Measurements from ENCODE around the gene DOK6. TPM values are rescaled to one million over a fixed set of nuclear protein-coding genes. Genes with fewer than 3 reads are reported as not detected.
"Not testable (repeated sequence)": the region's sequence is repeated elsewhere in the genome, so short reads cannot be mapped to it uniquely, and the experiment has no call there.

Gene DOK6
- total and polyA plus RNA-seq, 2 donors: 9.0 to 22.6 TPM

GRCh38 chr18:69864802-69865201, 464.1 kb downstream of the DOK6 start:
- H3K27ac ChIP-seq (ENCODE audit: low read depth); H3K4me3 ChIP-seq (ENCODE audit: low read depth, low read length); H3K36me3 ChIP-seq (ENCODE audit: insufficient read depth); DNase-seq (ENCODE audit: extremely low spot score); H3K4me1 ChIP-seq (ENCODE audit: insufficient read depth): not testable (repeated sequence)
- WGBS: 94% methylated on average over 6 of the region's 6 CpGs

DNA sequence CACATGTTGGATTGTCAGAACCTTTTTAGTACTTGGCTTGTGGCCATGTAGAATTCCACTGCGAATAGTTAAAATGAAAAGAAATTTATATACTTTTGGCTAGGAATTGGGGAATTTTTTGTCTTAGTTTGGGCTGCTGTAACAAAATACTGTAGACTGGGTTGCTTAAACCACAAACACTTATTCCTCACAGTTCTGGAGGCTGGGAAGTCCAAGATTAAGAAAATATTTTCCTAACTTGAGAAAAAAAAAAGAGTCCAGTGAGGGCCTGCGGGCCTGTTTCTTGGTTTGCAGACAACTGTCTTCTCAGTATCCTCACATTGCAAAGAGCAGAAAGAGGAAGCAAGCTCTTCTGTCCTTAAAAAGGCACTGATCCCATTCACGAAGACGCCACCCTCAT, 465.1 kb downstream of the DOK6 start:
- no peak overlapping the region for H3K4me3 ChIP-seq (ENCODE audit: low read depth, low read length)
- no peak overlapping the region for H3K27ac ChIP-seq (ENCODE audit: low read depth)
- no peak for DNase-seq (ENCODE audit: extremely low spot score)
- H3K36me3 ChIP-seq (ENCODE audit: insufficient read depth): no peaks in the 10 kb centered on the region
- 44% methylated on average over 4 of the region's 4 CpGs for WGBS
- H3K4me1 ChIP-seq (ENCODE audit: insufficient read depth): no peaks in the 10 kb centered on the region

DNA sequence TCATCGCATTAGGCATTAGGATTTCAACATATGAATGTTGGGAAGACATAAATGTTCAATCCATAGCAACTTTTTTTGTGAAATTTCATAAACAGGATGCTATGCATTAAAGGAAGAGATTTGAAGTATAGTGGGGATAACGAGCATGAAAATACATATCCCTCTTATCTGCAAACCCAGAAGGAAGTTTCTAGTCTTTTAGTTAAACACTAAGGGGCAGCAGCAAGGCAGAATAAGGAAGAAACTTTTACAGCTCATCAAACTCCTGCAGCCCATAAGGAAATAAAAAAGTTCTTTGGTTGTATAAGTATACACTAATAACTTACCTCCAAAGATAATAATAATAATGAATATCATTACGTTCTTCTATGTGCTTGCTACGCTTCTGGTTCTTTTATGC, 465.5 kb downstream of the DOK6 start:
- Histone ChIP-seq H3K4me1 (ENCODE audit: insufficient read depth) (no peaks in the 10 kb centered on the region), H3K27ac (ENCODE audit: low read depth) (no peak overlapping the region), H3K36me3 (ENCODE audit: insufficient read depth) (no peaks in the 10 kb centered on the region), H3K4me3 (ENCODE audit: low read depth, low read length) (no peak overlapping the region)
- 86% methylated on average over 4 of the region's 4 CpGs for WGBS
- no peak for DNase-seq (ENCODE audit: extremely low spot score)

DNA sequence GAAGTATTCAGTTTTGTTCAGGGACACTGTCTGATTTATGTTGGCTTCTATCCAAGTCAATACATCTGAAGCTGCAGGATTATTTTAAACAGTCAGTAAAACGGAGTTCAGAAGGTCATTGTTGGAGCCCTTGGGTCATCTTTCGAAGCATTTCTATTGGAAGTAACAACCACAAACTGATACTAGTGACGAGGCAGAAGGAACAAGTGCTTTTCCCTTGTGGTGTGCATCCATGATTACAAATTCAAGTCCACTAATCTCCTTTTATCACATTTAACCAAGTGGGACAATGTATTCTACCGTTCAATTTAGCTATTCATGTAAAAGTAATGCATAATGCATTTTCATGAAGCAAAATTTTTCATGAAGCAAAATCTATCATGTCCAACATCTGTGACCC, 470.0 kb downstream of the DOK6 start:
- Histone ChIP-seq H3K4me3 (ENCODE audit: low read depth, low read length) (no peak overlapping the region), H3K4me1 (ENCODE audit: insufficient read depth) (no peaks in the 10 kb centered on the region), H3K36me3 (ENCODE audit: insufficient read depth) (no peaks in the 10 kb centered on the region), H3K27ac (ENCODE audit: low read depth) (no peak overlapping the region)
- 80% methylated on average over 4 of the region's 4 CpGs for WGBS
- DNase-seq (ENCODE audit: extremely low spot score): no peak

GRCh38 chr18:69871363-69871762, 470.7 kb downstream of the DOK6 start:
- no peak for DNase-seq (ENCODE audit: extremely low spot score)
- Histone ChIP-seq H3K4me1 (ENCODE audit: insufficient read depth) (no peaks in the 10 kb centered on the region), H3K4me3 (ENCODE audit: low read depth, low read length) (no peak overlapping the region), H3K27ac (ENCODE audit: low read depth) (no peak overlapping the region), H3K36me3 (ENCODE audit: insufficient read depth) (no peaks in the 10 kb centered on the region)
- WGBS: 88% methylated on average over 2 of the region's 2 CpGs

- Histone ChIP-seq H3K27ac (ENCODE audit: low read depth) (no peak overlapping the region), H3K36me3 (ENCODE audit: insufficient read depth) (no peaks in the 10 kb centered on the region), H3K4me3 (ENCODE audit: low read depth, low read length) (no peak overlapping the region), H3K4me1 (ENCODE audit: insufficient read depth) (no peaks in the 10 kb centered on the region)
- WGBS: 85% methylated on average over 4 of the region's 4 CpGs
- no peak for DNase-seq (ENCODE audit: extremely low spot score)
These were observed 472.0 kb downstream of the DOK6 start for GRCh38 chr18:69872661-69873060.

GRCh38 chr18:69874058-69874457, 473.4 kb downstream of the DOK6 start:
- 88% methylated on average over 2 of the region's 2 CpGs for WGBS
- H3K36me3 ChIP-seq (ENCODE audit: insufficient read depth): no peaks in the 10 kb centered on the region
- H3K4me3 ChIP-seq (ENCODE audit: low read depth, low read length): no peak overlapping the region
- DNase-seq (ENCODE audit: extremely low spot score): no peak
- H3K27ac ChIP-seq (ENCODE audit: low read depth): no peak overlapping the region
- no peaks in the 10 kb centered on the region for H3K4me1 ChIP-seq (ENCODE audit: insufficient read depth)

DNA sequence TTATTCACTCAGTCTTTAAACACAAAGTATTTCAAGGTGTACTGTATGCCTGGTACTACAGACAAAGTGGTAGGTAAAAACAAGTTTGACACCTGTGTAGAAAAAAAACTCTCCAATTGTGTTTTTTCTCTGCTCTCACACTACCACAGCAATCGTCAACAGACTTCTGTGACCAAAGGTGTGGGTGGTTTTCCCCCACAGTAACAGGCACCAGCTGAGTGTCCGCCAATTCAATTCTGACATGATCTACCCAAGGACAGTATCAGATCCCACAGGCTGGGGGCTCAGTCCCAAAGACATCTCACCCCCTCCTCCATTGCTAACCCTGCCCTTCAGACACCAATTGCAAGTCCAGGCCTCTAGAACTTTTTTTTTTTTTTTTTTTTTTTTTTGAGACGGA, 475.8 kb downstream of the DOK6 start:
- 96% methylated on average over 3 of the region's 3 CpGs for WGBS
- Histone ChIP-seq H3K4me1 (ENCODE audit: insufficient read depth) (no peaks in the 10 kb centered on the region), H3K27ac (ENCODE audit: low read depth) (no peak overlapping the region), H3K36me3 (ENCODE audit: insufficient read depth) (no peaks in the 10 kb centered on the region), H3K4me3 (ENCODE audit: low read depth, low read length) (no peak overlapping the region)
- no peak for DNase-seq (ENCODE audit: extremely low spot score)

DNA sequence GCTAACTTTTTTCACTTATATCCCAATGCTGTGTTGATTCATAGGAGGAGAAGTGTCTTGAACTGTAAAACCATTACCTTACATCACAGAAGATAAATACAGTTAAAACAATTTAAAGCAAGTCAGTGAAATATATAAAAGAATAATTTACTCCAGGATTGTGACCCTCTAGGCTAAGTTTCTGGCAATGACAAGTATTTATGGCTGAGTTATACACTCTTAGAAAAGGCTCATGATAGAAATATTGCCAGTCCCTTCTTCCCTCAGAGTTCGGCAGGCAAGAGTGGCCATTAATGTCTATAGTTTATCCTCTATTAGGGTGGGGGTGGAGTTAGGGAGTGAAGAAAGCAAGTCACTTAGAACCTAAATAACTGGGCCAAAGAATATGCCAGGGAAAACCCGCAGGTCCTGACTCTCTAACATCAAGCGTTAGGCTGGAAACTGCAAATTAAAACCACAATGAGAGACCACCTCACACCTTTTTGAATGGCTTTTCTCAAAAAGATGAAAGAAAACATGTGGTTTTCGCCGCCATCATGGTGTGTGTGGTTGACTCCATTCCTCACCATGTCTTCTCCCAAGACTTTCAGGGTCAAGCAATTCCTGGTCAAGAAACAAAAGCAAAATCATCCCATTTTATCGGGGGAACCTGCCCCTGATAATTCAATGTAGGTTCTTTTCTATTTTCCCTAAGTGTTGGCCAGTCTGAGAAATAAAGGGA, 477.7 kb downstream of the DOK6 start:
- Histone ChIP-seq H3K27ac (ENCODE audit: low read depth) (no peak overlapping the region), H3K4me3 (ENCODE audit: low read depth, low read length) (no peak overlapping the region), H3K4me1 (ENCODE audit: insufficient read depth) (no peaks in the 10 kb centered on the region), H3K36me3 (ENCODE audit: insufficient read depth) (no peaks in the 10 kb centered on the region)
- DNase-seq (ENCODE audit: extremely low spot score): no peak
- WGBS: 80% methylated on average over 6 of the region's 6 CpGs

GRCh38 chr18:69879051-69879450, 478.4 kb downstream of the DOK6 start:
- H3K4me3 ChIP-seq (ENCODE audit: low read depth, low read length); H3K36me3 ChIP-seq (ENCODE audit: insufficient read depth); DNase-seq (ENCODE audit: extremely low spot score); H3K4me1 ChIP-seq (ENCODE audit: insufficient read depth); H3K27ac ChIP-seq (ENCODE audit: low read depth): not testable (repeated sequence)
- WGBS: 74% methylated on average over 3 of the region's 3 CpGs

- no peak overlapping the region for H3K27ac ChIP-seq (ENCODE audit: low read depth)
- H3K4me1 ChIP-seq (ENCODE audit: insufficient read depth): no peaks in the 10 kb centered on the region
- H3K4me3 ChIP-seq (ENCODE audit: low read depth, low read length): no peak overlapping the region
- no peak for DNase-seq (ENCODE audit: extremely low spot score)
- WGBS: 97% methylated on average over 3 of the region's 3 CpGs
- no peaks in the 10 kb centered on the region for H3K36me3 ChIP-seq (ENCODE audit: insufficient read depth)
These were observed 479.4 kb downstream of the DOK6 start for GRCh38 chr18:69880083-69880482.

DNA sequence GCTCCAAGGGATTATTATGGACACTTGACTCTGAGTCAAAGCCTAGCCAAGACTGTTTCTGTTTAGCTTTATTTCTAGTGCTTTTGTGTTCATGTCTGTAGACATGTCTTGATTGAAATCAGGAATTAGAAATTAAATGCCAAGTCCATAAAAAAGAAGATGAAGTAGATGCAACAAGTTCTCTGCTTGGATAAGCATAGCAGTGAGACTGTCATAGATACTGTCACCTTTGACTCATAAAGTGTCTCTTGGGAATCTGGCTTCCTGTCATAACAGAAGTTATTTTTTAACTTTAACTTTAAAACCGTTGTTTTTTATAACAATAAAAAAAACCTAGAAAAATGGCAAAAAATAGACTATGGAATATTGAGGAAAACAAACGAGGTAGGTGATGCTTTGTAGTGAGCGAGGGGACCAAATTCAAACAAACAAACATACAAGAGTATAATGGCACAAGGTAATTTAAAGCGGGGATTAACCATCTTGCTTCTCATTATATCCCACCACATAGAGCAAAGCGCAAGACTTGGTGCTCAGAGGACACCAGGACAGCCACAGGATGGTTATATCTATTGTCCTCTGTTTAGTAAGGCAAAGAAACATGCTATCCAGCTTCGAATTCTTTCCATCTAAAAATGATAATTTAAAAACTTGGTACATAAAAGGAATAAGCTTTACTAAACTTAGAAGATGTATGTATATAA, 482.4 kb downstream of the DOK6 start:
- Histone ChIP-seq H3K4me3 (ENCODE audit: low read depth, low read length) (no peak overlapping the region), H3K27ac (ENCODE audit: low read depth) (peak overlapping the region; percentile 23), H3K4me1 (ENCODE audit: insufficient read depth) (no peaks in the 10 kb centered on the region), H3K36me3 (ENCODE audit: insufficient read depth) (no peaks in the 10 kb centered on the region)
- WGBS: 75% methylated on average over 6 of the region's 6 CpGs
- no peak for DNase-seq (ENCODE audit: extremely low spot score)

DNA sequence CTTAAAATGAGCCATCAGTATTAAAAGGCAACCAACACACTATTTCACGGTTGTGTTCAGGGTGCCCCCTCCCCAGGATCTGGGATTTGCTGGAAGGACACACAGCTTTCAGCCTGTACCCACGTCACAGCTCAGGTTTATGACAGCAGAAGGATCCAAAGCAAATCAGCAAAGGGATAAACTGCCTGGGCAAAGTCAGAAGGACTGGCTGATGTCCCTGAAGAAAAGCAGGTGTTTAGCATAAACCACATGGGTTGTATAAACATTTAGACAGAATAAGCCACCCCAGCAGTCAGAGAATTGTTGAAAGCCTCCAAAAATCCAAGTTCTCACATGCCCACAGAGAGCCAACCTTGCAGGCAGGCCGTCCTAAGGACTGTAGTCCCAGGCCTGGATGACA, 483.1 kb downstream of the DOK6 start:
- no peaks in the 10 kb centered on the region for H3K36me3 ChIP-seq (ENCODE audit: insufficient read depth)
- no peak overlapping the region for H3K27ac ChIP-seq (ENCODE audit: low read depth)
- no peak overlapping the region for H3K4me3 ChIP-seq (ENCODE audit: low read depth, low read length)
- H3K4me1 ChIP-seq (ENCODE audit: insufficient read depth): no peaks in the 10 kb centered on the region
- no peak for DNase-seq (ENCODE audit: extremely low spot score)
- WGBS: 24% methylated on average over 3 of the region's 3 CpGs

GRCh38 chr18:69885355-69885754, 484.7 kb downstream of the DOK6 start:
- DNase-seq (ENCODE audit: extremely low spot score): no peak
- no peaks in the 10 kb centered on the region for H3K36me3 ChIP-seq (ENCODE audit: insufficient read depth)
- H3K4me1 ChIP-seq (ENCODE audit: insufficient read depth): no peaks in the 10 kb centered on the region
- 95% methylated on average over 4 of the region's 4 CpGs for WGBS
- no peak overlapping the region for H3K27ac ChIP-seq (ENCODE audit: low read depth)
- H3K4me3 ChIP-seq (ENCODE audit: low read depth, low read length): no peak overlapping the region

Measured in urinary bladder (tissue), 4 donors.